Kidney tubule cell (primary cell): Measurements from ENCODE around the gene CDKN2B-AS1.
"Not testable (repeated sequence)": the region's sequence is repeated elsewhere in the genome, so short reads cannot be mapped to it uniquely, and the experiment has no call there.

Experiments used
- DNase-seq: peaks from one replicate; pipeline ENCODE4 v3.0.0-alpha.2; 2018; ENCODE audit warnings: low spot score

CDKN2B-AS1 gene

GRCh38 chr9:22043928-22044327 is 49.3 kb downstream of the CDKN2B-AS1 start:
- no peak for DNase-seq

GRCh38 chr9:22044583-22044982 is 50.0 kb downstream of the CDKN2B-AS1 start:
- DNase-seq: peak; percentile 88

GRCh38 chr9:22045423-22045822 is 50.8 kb downstream of the CDKN2B-AS1 start:
- no peak for DNase-seq

- DNase-seq: no peak
Measured at GRCh38 chr9:22046243-22046885, 51.8 kb downstream of the CDKN2B-AS1 start.

GRCh38 chr9:22047596-22047995 is 53.0 kb downstream of the CDKN2B-AS1 start:
- no peak for DNase-seq

GRCh38 chr9:22049411-22049810 is 54.8 kb downstream of the CDKN2B-AS1 start:
- DNase-seq: peak; percentile 69

GRCh38 chr9:22050924-22051323 is 56.3 kb downstream of the CDKN2B-AS1 start:
- no peak for DNase-seq

- peak; percentile 98 for DNase-seq
Measured at GRCh38 chr9:22052376-22052945, 57.9 kb downstream of the CDKN2B-AS1 start.

GRCh38 chr9:22053178-22053577 is 58.6 kb downstream of the CDKN2B-AS1 start:
- DNase-seq: no peak

- DNase-seq: no peak
Measured at GRCh38 chr9:22054076-22054475, 59.5 kb downstream of the CDKN2B-AS1 start.

GRCh38 chr9:22054529-22054928 is 59.9 kb downstream of the CDKN2B-AS1 start:
- DNase-seq: no peak

- no peak for DNase-seq
Measured at GRCh38 chr9:22055090-22055489, 60.5 kb downstream of the CDKN2B-AS1 start.

GRCh38 chr9:22056402-22056801 is 61.8 kb downstream of the CDKN2B-AS1 start:
- no peak for DNase-seq

- not testable (repeated sequence) for DNase-seq
Measured at GRCh38 chr9:22057972-22058371, 63.4 kb downstream of the CDKN2B-AS1 start.

GRCh38 chr9:22060831-22061383 is 66.3 kb downstream of the CDKN2B-AS1 start:
- no peak for DNase-seq

- DNase-seq: no peak
Measured at GRCh38 chr9:22064957-22065356, 70.4 kb downstream of the CDKN2B-AS1 start.

GRCh38 chr9:22065431-22066200 is 71.0 kb downstream of the CDKN2B-AS1 start:
- no peak for DNase-seq

- DNase-seq: no peak
Measured at GRCh38 chr9:22067196-22067595, 72.6 kb downstream of the CDKN2B-AS1 start.

- no peak for DNase-seq
Measured at GRCh38 chr9:22068369-22068768, 73.8 kb downstream of the CDKN2B-AS1 start.

- no peak for DNase-seq
Measured at GRCh38 chr9:22073349-22073748, 78.8 kb downstream of the CDKN2B-AS1 start.

GRCh38 chr9:22078081-22078480 is 83.5 kb downstream of the CDKN2B-AS1 start:
- no peak for DNase-seq

- DNase-seq: peak; percentile 90
Measured at GRCh38 chr9:22079873-22080341, 85.3 kb downstream of the CDKN2B-AS1 start.
